Gastroesophageal sphincter (tissue), 3 donors: ENCODE data around the gene TMC6.

ENCODE experiments used
- CTCF ChIP-seq, 4 experiments: fragments of 200-600 bp in 2 of 4; fragments of 450-650 bp in 2 of 4; sonication (generic) in 1 of 4; IDR thresholded peaks; one replicate each; pipeline ENCODE4 v1.5.1; 2017 to 2019; ENCODE audit warnings: antibody characterized with exemption in 4 of 4, mild to moderate bottlenecking in 2 of 4, moderate library complexity in 2 of 4
- POLR2A ChIP-seq, 2 donors: fragments of 450-650 bp; IDR thresholded peaks; one replicate each; pipeline ENCODE4 v1.6.1; 2017; ENCODE audit warnings: antibody characterized with exemption in 2 of 2, mild to moderate bottlenecking in 2 of 2, moderate library complexity in 1 of 2
- POLR2AphosphoS5 ChIP-seq: sonication (generic); formaldehyde crosslinking; IDR thresholded peaks from one replicate; pipeline ENCODE4 v1.6.1; 2017; ENCODE audit warnings: antibody characterized with exemption

- no peak for TF ChIP-seq CTCF (IDR thresholded peaks at IDR 0.05)
- TF ChIP-seq POLR2A (IDR thresholded peaks at IDR 0.05) = no peak
- no peak for TF ChIP-seq POLR2AphosphoS5
These were observed 53.5 kb downstream of the TMC6 start for GRCh38 chr17:78075011-78075410.
